Stimulated activated CD8-positive, alpha-beta memory T cell treated with anti-CD3 and anti-CD28 coated beads, Interleukin-15, amount 100 ng/mL, for 24 hours (primary cell): Measurements from ENCODE around the gene MAP1LC3B2.

Experiments used
- DNase-seq: peaks from one replicate; pipeline ENCODE4 v3.0.0-alpha.2; 2020; ENCODE audit warnings: low read depth

MAP1LC3B2 gene

DNA sequence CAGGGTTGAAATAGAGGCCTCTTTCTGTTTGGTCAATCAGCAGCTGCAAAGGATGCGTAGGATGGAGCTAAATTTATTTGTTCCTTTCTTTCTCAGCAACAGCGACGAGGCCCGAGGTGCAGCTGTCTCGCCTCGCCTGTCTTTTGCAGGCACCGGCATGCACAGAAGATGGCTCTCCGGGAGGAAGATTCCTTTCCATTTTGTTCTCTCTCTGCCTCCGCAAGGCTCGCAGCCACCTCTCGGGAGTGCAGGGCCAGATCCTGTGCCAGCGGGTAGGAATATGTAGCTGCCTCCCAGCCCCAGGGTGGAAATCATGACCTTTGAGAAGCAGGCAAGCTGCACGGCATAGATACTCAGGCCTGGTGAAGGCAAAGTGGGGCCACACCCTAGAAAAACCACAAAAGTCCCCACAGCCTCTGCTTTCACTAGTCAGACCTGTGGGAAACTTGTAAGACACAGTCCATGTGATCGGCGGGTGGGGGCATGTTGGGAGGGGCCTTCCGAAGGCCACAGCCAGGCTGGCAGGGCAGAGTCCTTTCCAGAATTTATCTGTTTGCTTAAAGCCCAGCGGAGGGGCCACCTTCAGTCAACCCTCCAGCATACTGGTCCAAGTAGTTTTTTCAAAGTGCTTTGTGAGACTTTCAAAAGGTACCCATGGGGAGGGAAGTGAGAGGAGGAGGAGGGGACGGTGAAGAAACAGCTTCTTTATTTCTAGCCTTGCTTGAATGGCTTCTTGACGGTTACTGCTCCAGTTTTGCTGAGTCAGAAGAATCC is at the start of gene MAP1LC3B2:
TSS of gene MAP1LC3B2 (plus strand) at position 220 of the 774 bp plus-strand sequence. CDS start 16,562 bp downstream, outside the sequence.
- peak; percentile 41 for DNase-seq

DNA sequence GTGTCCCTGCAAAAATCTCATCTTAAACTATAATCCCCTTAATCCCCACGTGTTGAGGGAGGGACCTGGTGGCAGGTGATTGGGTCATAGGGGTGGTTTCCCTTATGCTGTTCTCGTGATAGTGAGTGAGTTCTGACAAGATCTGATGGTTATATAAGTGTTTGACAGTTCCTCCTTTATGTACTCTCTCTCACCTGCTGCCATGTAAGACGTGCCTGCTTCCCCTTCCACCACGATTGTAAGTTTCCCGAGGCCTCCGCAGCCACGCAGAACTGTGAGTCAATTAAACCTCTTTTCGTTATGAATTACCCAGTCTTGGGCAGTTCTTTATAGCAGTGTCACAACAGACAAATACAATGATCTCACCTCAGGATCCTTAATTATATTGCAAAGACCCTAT is 45.2 kb upstream of the MAP1LC3B2 start:
- DNase-seq: no peak

GRCh38 chr12:116515684-116516083 is 43.5 kb upstream of the MAP1LC3B2 start:
- no peak for DNase-seq

DNA sequence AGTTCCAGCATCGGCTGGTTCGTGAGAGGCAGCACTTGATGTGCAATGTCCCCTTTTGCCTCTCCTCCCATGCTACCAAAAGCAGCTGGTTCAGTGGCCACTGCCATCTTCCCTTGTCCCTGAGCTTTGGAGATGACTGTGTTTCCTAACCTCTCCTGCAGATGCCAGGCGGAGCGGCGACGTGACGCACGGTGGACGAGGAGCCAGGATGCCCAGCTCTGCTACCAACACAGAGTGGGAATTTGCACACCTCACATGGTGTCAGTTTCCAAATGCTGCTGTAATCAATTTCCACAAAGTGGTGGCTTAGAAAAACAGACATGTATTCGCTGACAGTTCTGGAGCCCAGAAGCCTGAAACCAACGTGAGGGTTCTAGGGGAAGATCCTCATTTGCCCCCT is 42.5 kb upstream of the MAP1LC3B2 start:
- DNase-seq: no peak

DNA sequence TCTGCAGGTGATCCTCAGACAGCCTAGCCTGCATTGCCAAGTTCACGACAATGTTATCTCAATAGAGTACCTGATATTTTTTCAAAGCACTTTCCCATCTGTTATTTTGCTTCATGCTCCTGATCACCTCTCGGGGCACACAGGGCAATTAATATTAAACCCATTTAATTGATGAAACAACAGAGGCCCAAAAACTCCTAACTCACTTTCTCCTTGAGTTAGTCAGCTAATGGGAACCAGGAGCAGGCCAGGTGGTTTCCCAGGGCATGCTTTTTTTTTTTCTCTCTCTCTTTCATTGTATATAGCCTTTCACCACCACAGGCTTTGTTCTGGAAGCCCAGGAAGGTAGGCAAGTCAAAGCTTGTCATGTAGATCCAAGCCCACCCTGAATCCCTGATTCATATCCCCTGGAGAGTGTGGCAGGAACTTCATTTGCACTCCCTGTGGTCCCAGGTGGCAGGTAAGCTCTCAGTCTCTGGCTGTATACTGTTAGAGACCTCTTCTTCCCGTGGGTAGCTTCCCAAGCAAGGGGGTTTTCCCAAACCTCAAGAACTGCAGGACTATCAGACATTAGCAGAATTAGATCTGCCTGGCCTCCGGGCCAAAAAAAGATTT is 41.6 kb upstream of the MAP1LC3B2 start:
- DNase-seq: no peak

GRCh38 chr12:116520225-116520760 is 38.9 kb upstream of the MAP1LC3B2 start:
- DNase-seq: no peak

- DNase-seq: no peak
Measured at GRCh38 chr12:116520801-116521471, 38.2 kb upstream of the MAP1LC3B2 start.

DNA sequence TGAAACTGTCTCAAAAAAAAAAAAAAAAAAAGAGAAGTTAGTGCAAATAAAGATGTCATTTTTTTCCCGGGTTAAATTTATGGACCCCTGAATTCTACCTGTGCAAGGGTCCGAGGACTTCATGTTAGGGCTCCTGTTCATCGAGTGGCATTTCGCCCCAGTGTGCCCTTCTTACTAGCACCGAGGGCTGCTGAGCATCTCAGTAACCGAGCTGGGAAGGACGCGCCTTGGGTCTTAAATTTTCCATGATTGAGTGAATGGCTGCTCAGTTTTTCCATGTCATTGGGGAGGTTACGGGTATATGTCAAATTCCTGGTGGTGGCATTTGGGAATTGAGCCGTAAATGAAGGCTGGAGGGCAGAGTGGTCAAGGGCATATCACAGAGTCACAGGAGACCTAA is 34.9 kb upstream of the MAP1LC3B2 start:
- DNase-seq: no peak

- no peak for DNase-seq
Measured at GRCh38 chr12:116524964-116525379, 34.2 kb upstream of the MAP1LC3B2 start.

DNA sequence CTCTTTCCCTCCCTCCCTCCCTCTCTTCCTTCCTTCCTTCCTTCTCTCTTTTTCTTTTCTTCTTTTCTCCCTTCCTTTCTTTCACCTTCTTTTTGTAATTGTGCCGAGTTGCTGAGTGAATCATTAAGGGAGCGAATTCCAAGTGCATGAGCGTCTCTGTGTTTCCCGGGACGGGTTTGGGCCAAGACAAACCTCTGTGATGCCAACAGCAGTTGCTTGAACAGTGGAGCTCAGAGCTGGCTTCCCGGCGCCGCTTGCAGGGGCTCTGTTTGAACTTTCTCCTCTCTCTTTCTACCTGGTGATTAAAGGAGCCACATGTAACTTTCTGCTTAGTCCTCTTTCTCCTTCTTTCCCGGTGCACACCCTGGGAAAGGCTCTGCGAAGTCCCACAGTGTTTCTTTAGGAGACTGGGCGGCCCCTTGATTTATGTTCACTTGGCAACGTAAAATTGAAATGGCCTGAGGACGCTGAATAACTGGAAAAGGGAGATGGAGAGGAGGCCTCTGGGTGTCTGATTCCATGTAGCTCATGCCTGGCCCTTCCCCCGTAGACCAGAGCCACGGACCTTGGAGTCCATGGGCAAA is 33.7 kb upstream of the MAP1LC3B2 start:
- DNase-seq: no peak

DNA sequence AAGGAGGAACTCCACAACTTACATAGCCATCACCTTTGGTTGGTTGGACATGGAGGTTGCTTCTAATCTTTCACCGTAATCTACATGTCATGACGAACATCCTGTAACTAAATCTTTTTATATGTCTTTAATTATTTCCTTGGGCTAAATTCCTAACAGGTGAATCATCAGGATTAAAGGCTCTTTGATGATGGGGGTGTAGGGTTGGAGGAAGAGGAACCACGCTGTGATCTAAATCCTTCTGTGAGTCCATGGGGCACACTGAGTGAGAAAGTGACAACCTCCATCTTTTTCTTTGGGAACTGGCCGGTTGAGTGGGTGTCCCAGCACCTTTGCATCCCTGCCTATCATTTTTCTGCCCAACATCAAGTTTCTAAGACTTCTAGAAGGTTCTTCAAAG is 31.1 kb upstream of the MAP1LC3B2 start:
- no peak for DNase-seq

GRCh38 chr12:116528498-116528897 is 30.7 kb upstream of the MAP1LC3B2 start:
- no peak for DNase-seq

GRCh38 chr12:116529048-116529447 is 30.1 kb upstream of the MAP1LC3B2 start:
- no peak for DNase-seq

GRCh38 chr12:116529686-116530085 is 29.5 kb upstream of the MAP1LC3B2 start:
- DNase-seq: no peak

- DNase-seq: no peak
Measured at GRCh38 chr12:116532428-116532827, 26.8 kb upstream of the MAP1LC3B2 start.

DNA sequence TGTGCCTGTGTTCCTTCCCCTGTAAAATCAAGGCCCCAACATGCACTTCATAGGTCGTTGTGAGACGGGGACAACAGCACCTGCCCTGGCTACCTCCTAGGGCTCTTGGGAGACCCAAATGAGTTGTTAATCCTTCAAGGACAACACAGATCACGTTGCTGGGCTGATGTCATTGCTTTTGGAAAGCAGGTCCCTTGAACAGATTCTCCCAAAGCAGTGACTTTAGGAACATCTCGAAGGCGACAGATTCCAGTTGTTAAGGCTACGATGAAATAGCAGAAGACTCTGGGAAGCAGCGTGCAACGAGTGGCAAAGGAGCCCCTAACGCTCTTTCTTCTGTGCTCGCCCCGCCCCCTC is 26.2 kb upstream of the MAP1LC3B2 start:
- no peak for DNase-seq

GRCh38 chr12:116533343-116534251 is 25.6 kb upstream of the MAP1LC3B2 start:
- peak; percentile 64 for DNase-seq

- DNase-seq: no peak
Measured at GRCh38 chr12:116534311-116535121, 24.7 kb upstream of the MAP1LC3B2 start.

DNA sequence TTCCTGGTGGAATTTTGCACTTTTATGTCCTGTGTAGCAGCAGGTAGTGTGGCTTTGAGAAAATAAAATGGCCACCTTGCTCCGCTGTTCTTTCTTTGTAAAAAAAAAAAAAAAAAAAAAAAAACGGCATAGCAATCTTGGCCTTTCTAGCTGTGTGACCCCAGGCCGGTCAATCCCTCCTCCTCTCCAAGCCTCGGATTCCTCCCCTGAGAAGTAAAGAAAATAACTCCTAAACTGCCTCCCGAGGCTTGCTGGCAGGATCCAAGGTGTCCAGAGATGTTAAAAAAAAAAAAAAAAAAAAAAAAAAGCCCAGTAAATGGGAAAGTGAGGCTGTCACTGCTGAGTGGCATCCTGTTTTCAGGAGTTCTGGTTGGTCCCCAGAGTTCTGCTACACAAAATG is 23.9 kb upstream of the MAP1LC3B2 start:
- no peak for DNase-seq

DNA sequence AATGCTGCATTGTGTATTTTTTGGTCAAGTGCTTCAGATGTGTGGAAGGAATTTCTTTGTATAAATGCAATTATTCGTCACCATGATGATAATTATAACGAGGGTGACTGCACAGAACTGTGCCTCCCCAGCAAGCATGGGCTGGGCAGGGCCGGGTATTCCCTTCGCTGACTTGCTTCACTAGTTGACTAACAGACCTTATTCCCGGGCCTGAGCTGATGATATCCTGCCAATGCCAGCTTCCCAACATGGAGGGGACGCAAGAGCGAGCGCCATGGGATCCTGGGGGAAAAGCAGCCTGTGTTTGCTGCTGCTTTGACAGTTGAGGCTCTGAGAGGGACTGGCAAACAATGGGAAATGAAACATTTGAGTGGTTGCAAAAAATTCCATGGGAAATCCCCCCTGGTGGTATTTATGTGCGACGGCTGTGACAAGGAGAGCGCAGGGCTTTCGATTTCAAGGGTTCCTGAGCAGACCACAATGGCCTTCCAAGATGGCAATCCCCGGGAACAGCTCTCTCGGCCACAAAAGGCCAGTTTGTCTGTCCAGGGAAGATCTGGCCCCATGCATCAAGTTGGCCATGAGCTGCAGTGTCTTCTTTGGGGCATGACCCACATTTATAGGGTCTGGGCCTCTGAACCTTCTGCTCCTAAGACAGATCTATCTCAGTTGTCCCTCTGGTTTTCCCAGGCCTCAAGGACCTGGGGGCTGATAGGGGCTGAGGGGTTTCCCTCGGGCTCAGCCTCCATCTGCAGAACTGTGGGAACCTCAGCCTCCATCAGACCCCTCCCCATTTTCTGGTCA is 21.9 kb upstream of the MAP1LC3B2 start:
- DNase-seq: no peak
